Activated naive CD8-positive, alpha-beta T cell treated with anti-CD3 and anti-CD28 coated beads, Interleukin-2, amount 50 U/mL, for 24 hours (primary cell): ENCODE results near the gene IKZF1.

Experiments used
- ATAC-seq: fragments of 150-1000 bp; cut with Tn5 transposase; one replicate; pipeline ENCODE4 v1.10.0; 2021
- DNase-seq: peaks from one replicate; pipeline ENCODE4 v3.0.0; 2021
- H3K27ac Mint-ChIP-seq: one replicate; pipeline ENCODE4 v1.8.0; 2021; ENCODE audit warnings: mild to moderate bottlenecking, mixed read lengths
- H3K27me3 Mint-ChIP-seq: one replicate; pipeline ENCODE4 v1.8.0; 2021; ENCODE audit warnings: mixed read lengths
- H3K36me3 Mint-ChIP-seq: one replicate; pipeline ENCODE4 v1.8.0; 2021; ENCODE audit warnings: low read depth, mixed read lengths
- H3K4me1 Mint-ChIP-seq: one replicate; pipeline ENCODE4 v1.8.0; 2021; ENCODE audit warnings: mixed read lengths
- H3K4me3 Mint-ChIP-seq: one replicate; pipeline ENCODE4 v1.8.0; 2021; ENCODE audit warnings: mild to moderate bottlenecking, moderate library complexity, mixed read lengths
- H3K9me3 Mint-ChIP-seq: one replicate; pipeline ENCODE4 v1.8.0; 2021; ENCODE audit warnings: mixed read lengths

IKZF1 gene

DNA sequence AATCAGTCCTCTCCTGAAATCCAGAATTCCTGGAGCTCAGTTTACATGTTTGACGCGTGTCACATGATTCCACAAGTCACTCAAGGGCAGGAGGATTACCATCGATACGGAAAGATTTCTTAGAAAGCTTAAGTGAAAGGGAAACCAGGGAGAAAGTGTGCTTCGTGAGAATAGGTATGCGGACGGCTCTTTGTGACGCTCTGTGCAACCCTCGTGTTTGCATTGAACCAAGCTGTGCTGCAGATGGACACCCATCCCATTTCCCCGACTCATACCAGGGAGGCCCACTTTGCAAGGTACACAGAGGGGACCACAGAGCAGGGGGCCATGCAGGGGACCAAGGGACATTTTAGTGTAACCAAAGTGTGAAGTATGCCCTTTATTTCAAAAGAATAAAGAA lies 43.2 kb downstream of the IKZF1 start:
- H3K36me3 Mint-ChIP-seq = peaks cover 69% of the 10 kb centered on the region
- H3K27ac Mint-ChIP-seq = peak overlapping the region; percentile 95
- H3K4me3 Mint-ChIP-seq = peak overlapping the region; percentile 37
- DNase-seq (no peak), ATAC-seq (no peak)
- H3K9me3 Mint-ChIP-seq = peaks cover 3% of the 10 kb centered on the region
- no peaks in the 10 kb centered on the region for H3K27me3 Mint-ChIP-seq
- H3K4me1 Mint-ChIP-seq = peaks cover 75% of the 10 kb centered on the region

DNA sequence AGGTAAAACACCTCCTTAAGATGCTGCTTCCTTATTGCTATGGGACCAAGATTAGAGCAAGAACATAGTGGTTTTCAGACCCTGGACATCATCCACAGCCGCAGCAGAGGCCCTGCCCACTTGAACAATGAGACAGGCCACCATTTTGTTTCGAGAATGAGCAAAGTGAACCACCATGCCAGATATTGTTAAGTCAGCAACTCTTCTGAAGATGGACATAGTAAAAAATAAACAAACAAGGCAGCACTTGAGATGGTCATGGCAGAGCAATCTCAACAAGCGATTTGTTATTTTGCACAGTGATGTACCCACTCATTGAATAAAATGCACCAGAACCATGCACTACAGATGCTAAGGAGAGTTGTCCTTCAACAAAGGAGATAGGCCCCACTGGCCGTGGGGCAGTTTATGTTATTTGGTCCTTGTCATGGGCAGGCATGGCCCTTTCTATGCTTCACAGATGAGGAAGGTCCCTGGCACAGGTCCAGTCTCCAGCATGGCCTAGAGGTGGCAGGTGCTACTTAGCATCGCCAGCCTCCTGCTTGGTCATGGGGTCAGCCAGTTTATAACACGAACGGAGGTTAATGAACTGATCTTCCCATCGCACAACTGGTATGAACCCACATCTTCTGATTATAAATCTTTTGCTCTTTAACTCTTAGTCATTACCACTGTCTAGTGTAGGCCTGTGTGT lies 44.1 kb downstream of the IKZF1 start:
- Mint-ChIP-seq H3K36me3 (peaks cover 71% of the 10 kb centered on the region), H3K27ac (peak overlapping the region; percentile 95), H3K9me3 (peaks cover 3% of the 10 kb centered on the region), H3K4me3 (peak overlapping the region; percentile 37), H3K27me3 (no peaks in the 10 kb centered on the region), H3K4me1 (peaks cover 84% of the 10 kb centered on the region)
- ATAC-seq (no peak), DNase-seq (no peak)

GRCh38 chr7:50349399-50349798 lies 44.9 kb downstream of the IKZF1 start:
- Mint-ChIP-seq H3K4me3 (no peak overlapping the region), H3K9me3 (peaks cover 2% of the 10 kb centered on the region), H3K4me1 (peaks cover 92% of the 10 kb centered on the region), H3K27ac (peak overlapping the region; percentile 95), H3K36me3 (peaks cover 71% of the 10 kb centered on the region), H3K27me3 (no peaks in the 10 kb centered on the region)
- no peak for DNase-seq
- ATAC-seq = no peak

DNA sequence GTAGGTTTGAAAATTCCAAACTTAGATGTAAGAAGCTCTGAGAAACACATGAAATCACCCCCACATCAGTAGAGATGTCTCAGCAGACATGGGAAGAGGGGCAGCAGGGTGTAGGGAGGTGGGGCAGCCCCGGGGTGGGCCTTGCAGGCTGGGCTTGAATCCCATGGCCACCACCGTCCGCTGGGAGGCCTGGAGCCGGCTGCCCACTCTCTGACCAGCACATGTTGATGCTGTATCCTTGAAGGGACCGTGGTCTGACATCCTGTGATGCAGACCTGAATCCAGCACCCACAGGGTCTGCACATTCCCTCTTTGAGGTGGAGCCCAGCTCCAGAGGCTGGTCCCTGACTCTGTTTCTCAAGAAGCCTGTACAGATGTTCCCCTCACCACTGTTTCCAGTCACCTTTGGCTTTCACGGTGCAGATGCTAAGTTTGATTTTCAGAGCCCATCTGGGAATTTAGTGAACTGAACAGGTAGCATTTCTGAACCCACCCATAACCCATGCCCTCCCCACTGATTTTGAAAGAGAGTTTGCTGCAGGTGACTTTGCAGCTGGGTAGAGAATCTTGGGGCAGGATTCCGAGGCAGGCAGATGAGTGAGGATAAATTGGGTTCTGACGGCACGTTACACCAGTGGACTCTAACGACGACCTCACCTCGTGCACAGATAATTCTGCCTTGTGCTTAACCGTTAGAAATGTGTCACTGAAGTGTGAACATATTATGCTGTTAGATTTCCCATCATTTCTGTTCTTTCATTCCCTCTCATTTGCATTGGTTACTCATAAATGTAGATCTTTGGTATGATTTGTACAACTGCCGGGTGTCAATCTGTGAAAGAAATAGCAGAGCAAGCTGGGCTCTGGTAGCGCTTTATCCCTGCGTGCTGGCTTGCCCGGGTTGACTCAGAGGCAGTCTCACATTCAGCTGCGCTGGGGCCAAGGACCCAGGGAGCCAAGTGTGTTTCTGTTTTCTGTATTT lies 45.7 kb downstream of the IKZF1 start:
- H3K4me1 Mint-ChIP-seq = peaks cover 97% of the 10 kb centered on the region
- peaks cover 73% of the 10 kb centered on the region for H3K36me3 Mint-ChIP-seq
- H3K27ac Mint-ChIP-seq = peak overlapping the region; percentile 95

DNA sequence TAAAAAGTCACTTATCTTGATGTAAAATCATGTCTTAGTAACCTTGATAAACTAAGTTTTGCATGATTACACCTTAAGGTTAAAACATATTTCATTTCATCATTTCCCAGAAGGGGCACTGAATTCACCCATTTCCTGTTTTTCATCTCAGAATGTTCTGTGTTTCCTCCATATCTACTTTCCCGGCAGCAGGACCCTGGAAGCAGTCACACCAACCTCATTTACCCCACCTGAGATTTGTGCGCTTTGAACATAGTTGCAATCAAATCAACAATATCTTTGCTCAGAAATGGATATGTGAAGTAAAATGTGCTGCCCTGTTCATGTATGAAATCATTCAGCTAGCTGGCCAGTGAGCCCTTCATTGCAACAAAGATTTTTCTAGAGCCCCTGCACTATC lies 46.8 kb downstream of the IKZF1 start:
- H3K27ac Mint-ChIP-seq = peak overlapping the region; percentile 95
- H3K36me3 Mint-ChIP-seq = peaks cover 76% of the 10 kb centered on the region
- H3K9me3 Mint-ChIP-seq = no peaks in the 10 kb centered on the region
- DNase-seq (no peak), ATAC-seq (no peak)
- H3K4me3 Mint-ChIP-seq = peak overlapping the region; percentile 63
- H3K27me3 Mint-ChIP-seq = no peaks in the 10 kb centered on the region
- peaks cover 95% of the 10 kb centered on the region for H3K4me1 Mint-ChIP-seq

More for the DNA sequence above, 45.7 kb downstream of the IKZF1 start:
- peak overlapping the region; percentile 63 for H3K4me3 Mint-ChIP-seq
- H3K9me3 Mint-ChIP-seq = no peaks in the 10 kb centered on the region
- no peaks in the 10 kb centered on the region for H3K27me3 Mint-ChIP-seq
- ATAC-seq (peak; percentile 77), DNase-seq (peak; percentile 78)

- peaks cover 95% of the 10 kb centered on the region for H3K4me1 Mint-ChIP-seq
- peak; percentile 65 for ATAC-seq
- H3K9me3 Mint-ChIP-seq = no peaks in the 10 kb centered on the region
- H3K36me3 Mint-ChIP-seq = peaks cover 76% of the 10 kb centered on the region
- peak overlapping the region; percentile 95 for H3K27ac Mint-ChIP-seq
- H3K4me3 Mint-ChIP-seq = peak overlapping the region; percentile 63
- no peaks in the 10 kb centered on the region for H3K27me3 Mint-ChIP-seq
- DNase-seq = no peak
These were observed 47.8 kb downstream of the IKZF1 start for GRCh38 chr7:50352282-50352681.

DNA sequence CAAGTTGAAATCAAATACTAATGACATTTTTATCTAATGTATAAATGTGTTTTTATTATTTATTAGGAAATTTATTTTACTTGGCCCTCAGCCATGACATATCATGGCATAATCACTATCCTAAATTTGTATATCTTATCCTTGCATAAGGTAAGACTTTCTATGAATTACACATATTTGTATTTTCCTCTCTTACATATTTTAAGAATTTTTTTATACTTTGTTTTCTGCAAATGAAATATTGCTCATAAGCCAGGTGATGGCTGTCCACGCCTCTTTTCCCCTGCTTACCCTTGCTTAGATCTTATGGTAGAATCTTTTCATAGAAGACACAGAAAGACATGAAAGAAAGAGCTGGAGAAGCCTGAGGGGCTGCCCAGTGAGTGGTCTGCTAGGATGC lies 48.2 kb downstream of the IKZF1 start:
- no peak for ATAC-seq
- peaks cover 76% of the 10 kb centered on the region for H3K36me3 Mint-ChIP-seq
- H3K4me3 Mint-ChIP-seq = peak overlapping the region; percentile 54
- H3K27ac Mint-ChIP-seq = peak overlapping the region; percentile 95
- no peak for DNase-seq
- no peaks in the 10 kb centered on the region for H3K9me3 Mint-ChIP-seq
- H3K4me1 Mint-ChIP-seq = peaks cover 95% of the 10 kb centered on the region
- H3K27me3 Mint-ChIP-seq = no peaks in the 10 kb centered on the region

GRCh38 chr7:50353201-50353600 lies 48.7 kb downstream of the IKZF1 start:
- Mint-ChIP-seq H3K27ac (peak overlapping the region; percentile 95), H3K4me1 (peaks cover 95% of the 10 kb centered on the region), H3K9me3 (no peaks in the 10 kb centered on the region), H3K4me3 (peak overlapping the region; percentile 54), H3K36me3 (peaks cover 76% of the 10 kb centered on the region), H3K27me3 (no peaks in the 10 kb centered on the region)
- DNase-seq (no peak), ATAC-seq (no peak)

GRCh38 chr7:50353894-50354595 lies 49.5 kb downstream of the IKZF1 start:
- ATAC-seq = no peak
- Mint-ChIP-seq H3K9me3 (no peaks in the 10 kb centered on the region), H3K27me3 (no peaks in the 10 kb centered on the region), H3K4me3 (peak overlapping the region; percentile 54), H3K36me3 (peaks cover 75% of the 10 kb centered on the region), H3K27ac (peak overlapping the region; percentile 95), H3K4me1 (peaks cover 95% of the 10 kb centered on the region)
- no peak for DNase-seq

DNA sequence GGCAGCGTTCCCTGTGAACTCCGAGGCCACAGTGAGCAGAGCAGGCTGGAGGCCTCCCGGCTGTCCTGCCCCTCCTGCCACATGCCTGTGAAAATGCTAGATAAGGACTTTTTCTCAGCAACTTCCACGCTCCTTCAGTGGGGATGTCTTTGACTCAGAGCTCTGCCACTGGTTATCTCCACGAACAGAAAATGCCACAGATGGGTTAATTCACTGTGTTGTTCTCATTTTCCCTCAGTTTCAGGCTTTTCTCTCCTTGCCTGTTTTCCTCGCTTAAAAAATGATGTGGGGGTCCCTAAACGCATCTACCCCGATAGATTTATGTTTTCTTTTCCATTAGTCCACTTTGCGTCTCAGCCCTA lies 51.3 kb downstream of the IKZF1 start:
- Mint-ChIP-seq H3K27me3 (no peaks in the 10 kb centered on the region), H3K9me3 (no peaks in the 10 kb centered on the region), H3K36me3 (peaks cover 83% of the 10 kb centered on the region), H3K4me3 (peak overlapping the region; percentile 57), H3K27ac (peak overlapping the region; percentile 99), H3K4me1 (peaks cover 95% of the 10 kb centered on the region)
- DNase-seq = no peak
- ATAC-seq = no peak

- Mint-ChIP-seq H3K4me3 (peak overlapping the region; percentile 57), H3K27ac (peak overlapping the region; percentile 99), H3K36me3 (peaks cover 84% of the 10 kb centered on the region), H3K27me3 (no peaks in the 10 kb centered on the region), H3K9me3 (no peaks in the 10 kb centered on the region), H3K4me1 (peaks cover 95% of the 10 kb centered on the region)
- ATAC-seq (no peak), DNase-seq (no peak)
These were observed 51.9 kb downstream of the IKZF1 start for GRCh38 chr7:50356212-50356944.

GRCh38 chr7:50356945-50357268 lies 52.4 kb downstream of the IKZF1 start:
- no peaks in the 10 kb centered on the region for H3K9me3 Mint-ChIP-seq
- H3K36me3 Mint-ChIP-seq = peaks cover 84% of the 10 kb centered on the region

GRCh38 chr7:50357426-50357825 lies 52.9 kb downstream of the IKZF1 start:
- ATAC-seq (no peak), DNase-seq (no peak)
- Mint-ChIP-seq H3K27me3 (no peaks in the 10 kb centered on the region), H3K9me3 (no peaks in the 10 kb centered on the region), H3K27ac (peak overlapping the region; percentile 99), H3K4me1 (peaks cover 96% of the 10 kb centered on the region), H3K4me3 (peak overlapping the region; percentile 57), H3K36me3 (peaks cover 89% of the 10 kb centered on the region)

More at GRCh38 chr7:50356945-50357268, 52.4 kb downstream of the IKZF1 start:
- H3K27ac Mint-ChIP-seq = peak overlapping the region; percentile 99
- no peak for DNase-seq
- H3K4me3 Mint-ChIP-seq = peak overlapping the region; percentile 57
- H3K27me3 Mint-ChIP-seq = no peaks in the 10 kb centered on the region
- peaks cover 95% of the 10 kb centered on the region for H3K4me1 Mint-ChIP-seq
- no peak for ATAC-seq
